GM06990 (cell line): Measurements from ENCODE around the gene ALG1.
A peak's percentile ranks its signal among the peaks of the same experiment; 100 is the strongest.

Source experiments
- DNase-seq: peaks from one replicate; pipeline ENCODE4 v3.0.0-alpha.2; 2011; ENCODE audit not compliant: insufficient read length; ENCODE audit errors: extremely low read depth
- H3K27me3 ChIP-seq: replicated peaks from 2 replicates; pipeline ENCODE4 v1.6.0; 2011; ENCODE audit warnings: low read length; ENCODE audit not compliant: control insufficient read depth, insufficient read depth
- H3K36me3 ChIP-seq: 2 replicates; pipeline ENCODE4 v1.5.1; 2011; ENCODE audit warnings: low read length; ENCODE audit not compliant: control insufficient read depth, insufficient read depth
- H3K4me3 ChIP-seq: replicated peaks from 2 replicates; pipeline ENCODE4 v1.5.1; 2011; ENCODE audit warnings: low read depth, mild to moderate bottlenecking, control low read depth, low read length
- TF ChIP-seq, protein P1 (sequence below): IDR thresholded peaks from 2 replicates; pipeline ENCODE4 v1.5.1; 2011; ENCODE audit warnings: low read length, control low read depth, mild to moderate bottlenecking, inconsistent platforms; ENCODE audit not compliant: insufficient read depth, poor library complexity, severe bottlenecking

The ALG1 gene

GRCh38 chr16:5046914-5047313 is 24.7 kb upstream of the ALG1 start:
- H3K36me3 ChIP-seq: no peaks in the 10 kb centered on the region
- H3K4me3 ChIP-seq: no peak overlapping the region
- no peak for DNase-seq
- no peaks in the 10 kb centered on the region for H3K27me3 ChIP-seq
- TF ChIP-seq, protein P1, sequence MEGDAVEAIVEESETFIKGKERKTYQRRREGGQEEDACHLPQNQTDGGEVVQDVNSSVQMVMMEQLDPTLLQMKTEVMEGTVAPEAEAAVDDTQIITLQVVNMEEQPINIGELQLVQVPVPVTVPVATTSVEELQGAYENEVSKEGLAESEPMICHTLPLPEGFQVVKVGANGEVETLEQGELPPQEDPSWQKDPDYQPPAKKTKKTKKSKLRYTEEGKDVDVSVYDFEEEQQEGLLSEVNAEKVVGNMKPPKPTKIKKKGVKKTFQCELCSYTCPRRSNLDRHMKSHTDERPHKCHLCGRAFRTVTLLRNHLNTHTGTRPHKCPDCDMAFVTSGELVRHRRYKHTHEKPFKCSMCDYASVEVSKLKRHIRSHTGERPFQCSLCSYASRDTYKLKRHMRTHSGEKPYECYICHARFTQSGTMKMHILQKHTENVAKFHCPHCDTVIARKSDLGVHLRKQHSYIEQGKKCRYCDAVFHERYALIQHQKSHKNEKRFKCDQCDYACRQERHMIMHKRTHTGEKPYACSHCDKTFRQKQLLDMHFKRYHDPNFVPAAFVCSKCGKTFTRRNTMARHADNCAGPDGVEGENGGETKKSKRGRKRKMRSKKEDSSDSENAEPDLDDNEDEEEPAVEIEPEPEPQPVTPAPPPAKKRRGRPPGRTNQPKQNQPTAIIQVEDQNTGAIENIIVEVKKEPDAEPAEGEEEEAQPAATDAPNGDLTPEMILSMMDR: no peak

DNA sequence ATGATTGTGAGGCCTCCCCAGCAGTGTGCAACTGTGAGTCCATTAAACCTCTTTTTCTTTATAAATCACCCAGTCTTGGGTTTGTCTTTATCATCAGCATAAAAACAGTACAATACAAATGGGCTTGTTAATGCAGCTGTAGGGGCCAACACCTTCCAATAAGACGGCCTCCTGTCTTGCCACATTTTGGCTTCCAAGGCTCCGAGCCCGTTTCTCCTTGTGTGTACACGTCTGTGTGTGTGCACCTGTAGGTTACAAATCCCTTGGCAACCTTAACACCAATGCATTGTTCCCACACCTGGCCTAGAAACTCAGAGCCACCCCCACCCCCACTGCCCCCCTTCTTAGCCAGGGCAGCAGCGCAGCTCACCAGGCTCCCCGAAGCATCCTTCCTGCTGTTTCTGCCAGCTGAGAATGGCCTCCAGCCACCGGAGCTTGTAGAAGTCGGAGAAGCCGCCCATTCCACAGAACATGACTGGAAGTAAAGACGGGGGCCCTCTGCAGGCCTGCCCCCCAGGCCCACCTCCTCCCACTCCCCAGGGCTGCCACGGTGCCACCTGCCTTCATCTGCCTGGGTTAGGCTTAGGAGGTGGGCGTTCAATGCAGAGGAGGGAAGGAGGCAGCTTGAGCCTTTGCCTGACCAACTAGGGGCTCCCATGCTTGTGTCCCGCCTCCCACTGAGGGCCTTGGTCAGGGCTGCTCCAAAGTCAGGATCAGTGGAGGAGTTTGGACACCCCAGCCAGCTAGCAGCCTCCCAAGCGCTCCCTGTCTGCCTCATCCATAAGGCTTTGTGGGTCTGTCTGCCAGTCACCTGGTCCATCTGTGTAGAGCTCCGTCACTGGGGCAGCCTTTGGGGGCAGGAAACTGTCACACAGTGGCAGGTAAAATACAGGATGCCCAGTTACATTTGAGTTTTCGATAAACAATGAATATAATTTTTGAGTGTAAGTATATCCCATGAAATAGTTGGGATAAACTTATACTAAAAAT is 16.5 kb upstream of the ALG1 start:
- DNase-seq: no peak
- TF ChIP-seq, protein P1: no peak
- H3K27me3 ChIP-seq: no peaks in the 10 kb centered on the region
- no peak overlapping the region for H3K4me3 ChIP-seq
- H3K36me3 ChIP-seq: no peaks in the 10 kb centered on the region

DNA sequence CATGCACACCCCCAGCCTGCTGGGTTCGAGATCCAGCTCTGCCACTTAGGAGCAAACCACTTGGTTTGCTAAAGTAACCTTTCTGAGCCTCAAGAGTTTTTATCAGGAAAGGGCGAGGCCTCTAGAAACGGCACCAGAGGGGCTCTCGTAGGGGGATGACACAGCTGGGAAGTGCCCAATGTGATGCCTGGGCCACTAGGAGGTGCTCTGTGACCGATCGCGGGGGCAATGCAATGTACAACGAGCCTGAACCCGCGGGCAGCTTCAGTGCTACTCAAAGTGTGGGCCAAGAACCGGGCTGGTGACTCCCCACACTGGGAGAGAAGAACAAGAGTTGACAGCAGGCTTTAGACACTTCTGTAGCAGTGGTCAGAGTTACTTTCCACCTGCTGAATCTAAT is 15.3 kb upstream of the ALG1 start:
- DNase-seq: no peak
- TF ChIP-seq, protein P1: peak; percentile 88
- Histone ChIP-seq H3K4me3 (no peak overlapping the region), H3K36me3 (no peaks in the 10 kb centered on the region), H3K27me3 (no peaks in the 10 kb centered on the region)

DNA sequence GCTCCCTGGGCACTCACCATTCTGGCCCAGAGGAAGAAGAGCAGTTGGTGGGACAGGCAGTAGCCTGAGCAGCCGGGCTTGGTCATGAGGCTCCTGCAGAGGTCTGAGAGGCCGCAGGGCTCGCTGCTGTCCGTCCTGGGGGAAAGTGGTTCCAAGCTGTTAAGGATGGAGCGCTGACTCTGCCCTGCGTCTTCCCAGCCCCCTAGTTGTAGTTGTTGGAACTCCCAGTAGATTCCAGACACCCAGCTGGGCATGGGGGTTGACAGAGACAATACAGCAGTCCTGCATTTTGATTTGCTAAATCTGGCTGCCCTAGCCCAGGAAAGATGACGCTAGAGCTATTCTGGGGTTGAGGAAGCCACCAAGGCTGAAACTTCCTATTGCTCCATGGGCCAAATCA is 13.2 kb upstream of the ALG1 start:
- no peaks in the 10 kb centered on the region for H3K36me3 ChIP-seq
- TF ChIP-seq, protein P1: no peak
- no peaks in the 10 kb centered on the region for H3K27me3 ChIP-seq
- H3K4me3 ChIP-seq: no peak overlapping the region
- DNase-seq: no peak

GRCh38 chr16:5059386-5060072 is 12.1 kb upstream of the ALG1 start:
- no peak for DNase-seq
- Histone ChIP-seq H3K4me3 (no peak overlapping the region), H3K27me3 (no peaks in the 10 kb centered on the region), H3K36me3 (no peaks in the 10 kb centered on the region)
- TF ChIP-seq, protein P1: no peak
